ENCODE results near the gene MSRB3.
"Not testable (repeated sequence)": the region's sequence is repeated elsewhere in the genome, so short reads cannot be mapped to it uniquely, and the experiment has no call there.

The MSRB3 gene

GRCh38 chr12:65278576-65279368, at the start of gene MSRB3:
MSRB3 (plus strand) TSS chr12:65278683; CDS start chr12:65308580, 29,897 bp downstream.
- DNase-seq: peak; percentile 11

- DNase-seq: no peak
Observed at GRCh38 chr12:65229441-65229840, 49.0 kb upstream of the MSRB3 start.

- no peak for DNase-seq
Observed at GRCh38 chr12:65232476-65233077, 45.9 kb upstream of the MSRB3 start.

- DNase-seq: no peak
Observed at GRCh38 chr12:65237153-65237552, 41.3 kb upstream of the MSRB3 start.

GRCh38 chr12:65238609-65239008, 39.9 kb upstream of the MSRB3 start:
- DNase-seq: no peak

GRCh38 chr12:65248656-65249633, 29.5 kb upstream of the MSRB3 start:
- DNase-seq: no peak

GRCh38 chr12:65252515-65252914, 26.0 kb upstream of the MSRB3 start:
- no peak for DNase-seq

GRCh38 chr12:65257986-65258385, 20.5 kb upstream of the MSRB3 start:
- DNase-seq: no peak

- no peak for DNase-seq
Observed at GRCh38 chr12:65259501-65259900, 19.0 kb upstream of the MSRB3 start.

GRCh38 chr12:65263777-65264176, 14.7 kb upstream of the MSRB3 start:
- DNase-seq: no peak

- no peak for DNase-seq
Observed at GRCh38 chr12:65266408-65266807, 12.1 kb upstream of the MSRB3 start.

- no peak for DNase-seq
Observed at GRCh38 chr12:65269603-65270002, 8.9 kb upstream of the MSRB3 start.

- DNase-seq: no peak
Observed at GRCh38 chr12:65274602-65275272, 3.7 kb upstream of the MSRB3 start.

GRCh38 chr12:65275627-65276026, 2.9 kb upstream of the MSRB3 start:
- no peak for DNase-seq

GRCh38 chr12:65276916-65277530, 1.5 kb upstream of the MSRB3 start:
- no peak for DNase-seq

GRCh38 chr12:65277994-65278575, 398 bp upstream of the MSRB3 start:
- DNase-seq: no peak

- no peak for DNase-seq
Observed at GRCh38 chr12:65279369-65280112, 1.1 kb downstream of the MSRB3 start.

GRCh38 chr12:65280306-65280705, 1.8 kb downstream of the MSRB3 start:
- DNase-seq: no peak

- DNase-seq: no peak
Observed at GRCh38 chr12:65282840-65283239, 4.4 kb downstream of the MSRB3 start.

GRCh38 chr12:65285532-65285931, 7.0 kb downstream of the MSRB3 start:
- not testable (repeated sequence) for DNase-seq

GRCh38 chr12:65287426-65287825, 8.9 kb downstream of the MSRB3 start:
- DNase-seq: no peak
